HCT116 (cell line): ENCODE measurements around the gene PTTG2.

ENCODE experiments used
- FOSL1 ChIP-seq: IDR thresholded peaks from 2 replicates; pipeline ENCODE4 v1.6.1; 2012; ENCODE audit warnings: low read depth
- JUND ChIP-seq: IDR thresholded peaks from 2 replicates; pipeline ENCODE4 v1.6.1; 2012
- POLR2A ChIP-seq: IDR thresholded peaks from 2 replicates; pipeline ENCODE4 v1.7.0; 2011; ENCODE audit warnings: borderline replicate concordance; ENCODE audit not compliant: insufficient read depth, insufficient read length; ENCODE audit errors: extremely low read depth
- POLR2AphosphoS5 ChIP-seq: IDR thresholded peaks from 2 replicates; pipeline ENCODE4 v1.6.1; 2011; ENCODE audit warnings: mild to moderate bottlenecking, low read depth, low read length, moderate library complexity
- SIN3A ChIP-seq: IDR thresholded peaks from 2 replicates; pipeline ENCODE4 v1.6.1; 2012; ENCODE audit warnings: low read depth
- TF ChIP-seq, protein P1 (sequence below): IDR thresholded peaks from 2 replicates; pipeline ENCODE4 v1.6.1; 2012
- TF ChIP-seq, protein P2 (sequence below), 3 experiments: fragments of 200-600 bp in 1 of 3; sonication (generic) in 1 of 3; IDR thresholded peaks in 2 of 3; conservative IDR thresholded peaks in 1 of 3; 2 replicates each; pipeline ENCODE4 v1.5.1; 2012 to 2017; ENCODE audit warnings: low read depth in 2 of 3, low read length in 2 of 3, antibody characterized with exemption in 1 of 3, borderline replicate concordance in 1 of 3, control low read depth in 1 of 3, mild to moderate bottlenecking in 1 of 3, mixed read lengths in 1 of 3, mixed run types in 1 of 3, moderate library complexity in 1 of 3; ENCODE audit not compliant: insufficient read depth in 1 of 3
- TF ChIP-seq, protein P3 (sequence below): IDR thresholded peaks from 2 replicates; pipeline ENCODE4 v1.6.1; 2011; ENCODE audit warnings: mild to moderate bottlenecking, low read length, moderate library complexity; ENCODE audit not compliant: insufficient replicate concordance; ENCODE audit errors: extremely low read depth
- TF ChIP-seq, protein P4 (sequence below): IDR thresholded peaks from 2 replicates; pipeline ENCODE4 v1.6.1; 2012

DNA sequence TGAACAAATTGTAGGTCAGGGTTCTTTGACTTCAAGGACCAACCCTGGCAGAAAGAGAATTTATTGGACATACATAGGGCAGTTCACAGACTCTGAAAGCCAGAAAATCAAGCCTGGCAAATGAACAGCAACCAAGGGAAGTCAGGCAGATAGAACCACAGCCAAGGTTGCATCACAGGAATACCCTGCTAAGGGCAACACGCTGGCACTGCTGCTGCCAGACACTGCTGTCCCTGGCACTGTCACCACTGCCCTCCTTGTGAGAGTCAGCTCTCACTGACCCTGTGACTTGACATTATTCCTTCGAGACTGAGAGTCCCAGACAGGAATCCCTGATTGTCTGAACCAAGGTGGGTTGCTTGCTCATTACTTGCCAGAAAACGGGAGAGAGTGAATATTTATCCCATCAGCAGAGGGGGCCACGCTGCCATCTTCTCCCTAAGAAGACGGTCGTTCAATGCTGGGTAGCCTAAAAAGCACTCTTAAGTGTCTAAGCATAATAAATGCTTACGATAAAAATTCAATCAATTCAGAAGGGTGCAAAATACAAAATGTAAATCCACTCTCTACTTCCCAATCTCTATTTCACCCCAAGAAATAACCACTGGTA is 23.2 kb upstream of the PTTG2 start:
- TF ChIP-seq, protein P1, sequence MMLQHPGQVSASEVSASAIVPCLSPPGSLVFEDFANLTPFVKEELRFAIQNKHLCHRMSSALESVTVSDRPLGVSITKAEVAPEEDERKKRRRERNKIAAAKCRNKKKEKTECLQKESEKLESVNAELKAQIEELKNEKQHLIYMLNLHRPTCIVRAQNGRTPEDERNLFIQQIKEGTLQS = no peak
- TF ChIP-seq POLR2AphosphoS5 (no peak), FOSL1 (no peak), SIN3A (no peak), JUND (no peak), POLR2A (no peak)
- TF ChIP-seq, protein P2, sequence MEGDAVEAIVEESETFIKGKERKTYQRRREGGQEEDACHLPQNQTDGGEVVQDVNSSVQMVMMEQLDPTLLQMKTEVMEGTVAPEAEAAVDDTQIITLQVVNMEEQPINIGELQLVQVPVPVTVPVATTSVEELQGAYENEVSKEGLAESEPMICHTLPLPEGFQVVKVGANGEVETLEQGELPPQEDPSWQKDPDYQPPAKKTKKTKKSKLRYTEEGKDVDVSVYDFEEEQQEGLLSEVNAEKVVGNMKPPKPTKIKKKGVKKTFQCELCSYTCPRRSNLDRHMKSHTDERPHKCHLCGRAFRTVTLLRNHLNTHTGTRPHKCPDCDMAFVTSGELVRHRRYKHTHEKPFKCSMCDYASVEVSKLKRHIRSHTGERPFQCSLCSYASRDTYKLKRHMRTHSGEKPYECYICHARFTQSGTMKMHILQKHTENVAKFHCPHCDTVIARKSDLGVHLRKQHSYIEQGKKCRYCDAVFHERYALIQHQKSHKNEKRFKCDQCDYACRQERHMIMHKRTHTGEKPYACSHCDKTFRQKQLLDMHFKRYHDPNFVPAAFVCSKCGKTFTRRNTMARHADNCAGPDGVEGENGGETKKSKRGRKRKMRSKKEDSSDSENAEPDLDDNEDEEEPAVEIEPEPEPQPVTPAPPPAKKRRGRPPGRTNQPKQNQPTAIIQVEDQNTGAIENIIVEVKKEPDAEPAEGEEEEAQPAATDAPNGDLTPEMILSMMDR (IDR thresholded peaks at IDR 0.05 in 2 of 3, conservative IDR thresholded peaks at IDR 0.05 in 1 of 3; ENCODE audit: borderline replicate concordance in 1 of 3, insufficient read depth in 1 of 3, low read depth in 2 of 3, low read length in 2 of 3) = no peak
- TF ChIP-seq, protein P3, sequence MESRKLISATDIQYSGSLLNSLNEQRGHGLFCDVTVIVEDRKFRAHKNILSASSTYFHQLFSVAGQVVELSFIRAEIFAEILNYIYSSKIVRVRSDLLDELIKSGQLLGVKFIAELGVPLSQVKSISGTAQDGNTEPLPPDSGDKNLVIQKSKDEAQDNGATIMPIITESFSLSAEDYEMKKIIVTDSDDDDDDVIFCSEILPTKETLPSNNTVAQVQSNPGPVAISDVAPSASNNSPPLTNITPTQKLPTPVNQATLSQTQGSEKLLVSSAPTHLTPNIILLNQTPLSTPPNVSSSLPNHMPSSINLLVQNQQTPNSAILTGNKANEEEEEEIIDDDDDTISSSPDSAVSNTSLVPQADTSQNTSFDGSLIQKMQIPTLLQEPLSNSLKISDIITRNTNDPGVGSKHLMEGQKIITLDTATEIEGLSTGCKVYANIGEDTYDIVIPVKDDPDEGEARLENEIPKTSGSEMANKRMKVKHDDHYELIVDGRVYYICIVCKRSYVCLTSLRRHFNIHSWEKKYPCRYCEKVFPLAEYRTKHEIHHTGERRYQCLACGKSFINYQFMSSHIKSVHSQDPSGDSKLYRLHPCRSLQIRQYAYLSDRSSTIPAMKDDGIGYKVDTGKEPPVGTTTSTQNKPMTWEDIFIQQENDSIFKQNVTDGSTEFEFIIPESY = no peak
- TF ChIP-seq, protein P4, sequence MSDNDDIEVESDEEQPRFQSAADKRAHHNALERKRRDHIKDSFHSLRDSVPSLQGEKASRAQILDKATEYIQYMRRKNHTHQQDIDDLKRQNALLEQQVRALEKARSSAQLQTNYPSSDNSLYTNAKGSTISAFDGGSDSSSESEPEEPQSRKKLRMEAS = no peak
